ENCODE measurements around the gene MED19. TPM values are rescaled to one million over a fixed set of nuclear protein-coding genes. Genes with fewer than 3 reads are reported as not detected.
"Not testable (repeated sequence)": the region's sequence is repeated elsewhere in the genome, so short reads cannot be mapped to it uniquely, and the experiment has no call there.

The MED19 gene
- total RNA-seq, 4 donors from 2014 or later: 6.2 to 22.1 (median 12.0) TPM

DNA sequence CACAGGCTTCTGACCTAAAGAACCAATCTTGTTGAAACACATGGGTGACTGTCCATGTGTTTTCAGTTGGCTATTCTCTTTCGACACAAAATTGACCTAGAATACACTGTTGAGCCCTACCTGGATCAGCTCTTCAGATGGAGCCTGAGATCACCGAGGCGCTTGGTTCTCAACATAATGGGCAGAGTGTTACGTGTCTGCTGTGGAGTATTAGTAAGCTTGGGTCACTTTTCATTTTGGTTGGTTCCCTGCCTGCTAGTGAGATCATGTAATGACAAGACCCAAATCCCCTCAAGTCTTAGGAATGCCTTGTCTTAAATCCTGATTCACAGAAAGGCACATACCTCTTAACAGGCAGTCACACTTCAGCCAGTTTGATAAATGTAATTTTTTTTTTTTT is 8.7 kb downstream of the MED19 start:
- intact Hi-C loops (cut with DNase I; ENCODE audit: low total_unique reads): no loop called here
- in situ Hi-C loops (cut with MboI; ENCODE audit: low pct_ligation_motif_present in 1 of 4, low pct_unique_long_range_greater_than_20kb in 1 of 4, low sequenced_read_pairs in 3 of 4): no loop called here
- Histone ChIP-seq H3K27me3 (no peaks in the 10 kb centered on the region), H3K9me3 (no peaks in the 10 kb centered on the region), H3K27ac (no peak overlapping the region), H3K4me3 (no peak overlapping the region), H3K4me1 (no peaks in the 10 kb centered on the region), H3K36me3 (peaks cover 0 to 45% (median 18%) of the 10 kb centered on the region in 4 donors)
- no peak for DNase-seq
- TF ChIP-seq POLR2A (IDR thresholded peaks at IDR 0.05): no peak
- TF ChIP-seq POLR2AphosphoS5 (IDR thresholded peaks at IDR 0.05): no peak
- 95% methylated on average over 4 of the region's 4 CpGs; no CpG with 5 or more reads in 1 of the 2 donors for WGBS, 2 donors (ENCODE audit: low coverage in 1 of 2)

DNA sequence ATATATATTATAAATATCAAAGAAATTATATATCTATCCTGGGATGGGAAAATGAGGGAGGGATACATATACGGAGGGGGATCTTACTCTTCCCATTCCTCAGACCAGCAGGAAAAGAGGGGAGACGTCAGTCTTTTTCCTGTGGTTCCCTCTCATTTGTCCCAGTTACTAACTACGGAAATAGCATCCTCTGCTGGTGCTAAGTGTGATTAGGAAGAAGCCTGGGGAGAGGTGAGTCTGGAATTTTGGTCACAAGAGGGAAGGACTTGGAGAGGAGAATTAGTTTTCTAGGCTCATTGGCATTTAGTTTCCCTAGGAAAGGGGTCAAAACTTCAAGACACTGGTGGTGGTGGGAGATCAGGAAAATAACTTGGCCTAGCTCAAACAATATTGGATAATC is 11.6 kb downstream of the MED19 start:
- DNase-seq: no peak
- intact Hi-C loops (cut with DNase I; ENCODE audit: low total_unique reads) (no loop called here), in situ Hi-C loops (cut with MboI; ENCODE audit: low pct_ligation_motif_present in 1 of 4, low pct_unique_long_range_greater_than_20kb in 1 of 4, low sequenced_read_pairs in 3 of 4) (no loop called here)
- H3K27me3 ChIP-seq: no peaks in the 10 kb centered on the region
- no peaks in the 10 kb centered on the region for H3K4me1 ChIP-seq
- no peak overlapping the region for H3K27ac ChIP-seq
- H3K36me3 ChIP-seq: peaks cover 0 to 65% (median 28%) of the 10 kb centered on the region in 4 donors
- no peaks in the 10 kb centered on the region for H3K9me3 ChIP-seq
- no peak overlapping the region for H3K4me3 ChIP-seq
- whole genome bisulfite sequencing, 2 donors (ENCODE audit: low coverage in 1 of 2): 77 to 82% methylated on average over 3 of the region's 3 CpGs
- TF ChIP-seq POLR2A (IDR thresholded peaks at IDR 0.05) (no peak), POLR2AphosphoS5 (IDR thresholded peaks at IDR 0.05) (no peak)

DNA sequence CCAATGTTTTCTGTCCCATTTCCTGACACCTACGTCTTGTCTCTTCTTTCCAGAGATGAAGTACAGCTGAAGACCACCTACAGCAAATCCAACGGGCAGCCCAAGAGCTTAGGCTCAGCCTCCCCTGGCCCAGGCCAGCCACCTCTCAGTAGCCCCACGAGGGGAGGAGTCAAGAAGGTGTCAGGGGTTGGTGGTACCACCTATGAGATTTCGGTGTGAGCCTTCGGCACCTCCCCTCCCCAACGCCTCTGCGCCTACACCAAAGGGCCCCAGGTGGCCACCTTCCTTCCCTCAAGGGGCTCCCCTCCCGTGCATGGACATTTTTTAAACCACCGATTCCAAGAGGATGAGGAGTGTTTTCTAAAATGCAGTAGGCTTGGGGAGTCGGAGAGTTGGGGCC is 12.2 kb downstream of the MED19 start:
- no peak for TF ChIP-seq POLR2AphosphoS5 (IDR thresholded peaks at IDR 0.05)
- TF ChIP-seq, protein P1, sequence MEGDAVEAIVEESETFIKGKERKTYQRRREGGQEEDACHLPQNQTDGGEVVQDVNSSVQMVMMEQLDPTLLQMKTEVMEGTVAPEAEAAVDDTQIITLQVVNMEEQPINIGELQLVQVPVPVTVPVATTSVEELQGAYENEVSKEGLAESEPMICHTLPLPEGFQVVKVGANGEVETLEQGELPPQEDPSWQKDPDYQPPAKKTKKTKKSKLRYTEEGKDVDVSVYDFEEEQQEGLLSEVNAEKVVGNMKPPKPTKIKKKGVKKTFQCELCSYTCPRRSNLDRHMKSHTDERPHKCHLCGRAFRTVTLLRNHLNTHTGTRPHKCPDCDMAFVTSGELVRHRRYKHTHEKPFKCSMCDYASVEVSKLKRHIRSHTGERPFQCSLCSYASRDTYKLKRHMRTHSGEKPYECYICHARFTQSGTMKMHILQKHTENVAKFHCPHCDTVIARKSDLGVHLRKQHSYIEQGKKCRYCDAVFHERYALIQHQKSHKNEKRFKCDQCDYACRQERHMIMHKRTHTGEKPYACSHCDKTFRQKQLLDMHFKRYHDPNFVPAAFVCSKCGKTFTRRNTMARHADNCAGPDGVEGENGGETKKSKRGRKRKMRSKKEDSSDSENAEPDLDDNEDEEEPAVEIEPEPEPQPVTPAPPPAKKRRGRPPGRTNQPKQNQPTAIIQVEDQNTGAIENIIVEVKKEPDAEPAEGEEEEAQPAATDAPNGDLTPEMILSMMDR (IDR thresholded peaks at IDR 0.05): no peak
- no peak for TF ChIP-seq POLR2A (IDR thresholded peaks at IDR 0.05)
- no peak for TF ChIP-seq EP300 (IDR thresholded peaks at IDR 0.05; ENCODE audit: low read depth)
- 86 to 91% methylated on average over 8 to 10 of the region's 10 CpGs for WGBS, 2 donors (ENCODE audit: low coverage in 1 of 2)
- H3K4me1 ChIP-seq: no peaks in the 10 kb centered on the region
- peaks cover 0 to 70% (median 31%) of the 10 kb centered on the region in 4 donors for H3K36me3 ChIP-seq
- H3K27ac ChIP-seq: no peak overlapping the region
- H3K9me3 ChIP-seq: no peaks in the 10 kb centered on the region
- intact Hi-C loops (cut with DNase I; ENCODE audit: low total_unique reads) (no loop called here), in situ Hi-C loops (cut with MboI; ENCODE audit: low pct_ligation_motif_present in 1 of 4, low pct_unique_long_range_greater_than_20kb in 1 of 4, low sequenced_read_pairs in 3 of 4) (loop anchor here in 1 of 4 donors (25.0 kb wide), 1 partner anchor 112 kb away; no protein-coding TSS in a partner anchor)
- no peak for DNase-seq
- H3K27me3 ChIP-seq: no peaks in the 10 kb centered on the region
- no peak overlapping the region for H3K4me3 ChIP-seq

DNA sequence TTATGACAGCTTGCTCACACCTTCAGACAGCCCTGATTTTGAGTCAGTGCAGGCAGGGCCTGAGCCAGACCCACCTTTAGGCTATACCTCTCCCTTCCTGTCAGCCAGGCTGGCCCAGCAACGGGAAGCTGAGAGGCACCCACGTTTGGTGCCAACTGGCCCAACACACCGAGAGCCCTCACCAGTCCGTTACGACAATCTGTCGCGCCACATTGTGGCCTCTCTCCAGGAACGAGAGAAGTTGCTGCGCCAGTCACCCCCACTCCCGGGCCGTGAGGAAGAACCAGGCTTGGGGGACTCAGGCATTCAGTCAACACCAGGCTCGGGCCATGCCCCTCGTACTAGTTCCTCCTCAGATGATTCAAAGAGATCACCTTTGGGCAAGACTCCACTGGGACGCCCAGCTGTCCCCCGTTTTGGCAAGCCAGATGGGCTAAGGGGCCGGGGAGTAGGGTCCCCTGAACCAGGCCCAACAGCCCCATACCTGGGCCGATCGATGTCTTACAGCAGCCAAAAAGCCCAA is 13.1 kb downstream of the MED19 start:
- in situ Hi-C loops (cut with MboI; ENCODE audit: low pct_ligation_motif_present in 1 of 4, low pct_unique_long_range_greater_than_20kb in 1 of 4, low sequenced_read_pairs in 3 of 4): loop anchor here in 1 of 4 donors (25.0 kb wide), 1 partner anchor 113 kb away; no protein-coding TSS in a partner anchor
- TF ChIP-seq POLR2A (IDR thresholded peaks at IDR 0.05): no peak
- no peak for TF ChIP-seq POLR2AphosphoS5 (IDR thresholded peaks at IDR 0.05)
- no peak for TF ChIP-seq EP300 (IDR thresholded peaks at IDR 0.05; ENCODE audit: low read depth)
- TF ChIP-seq, protein P1 (IDR thresholded peaks at IDR 0.05): no peak
- WGBS, 2 donors (ENCODE audit: low coverage in 1 of 2): 83% methylated on average over 15 of the region's 18 CpGs; no CpG with 5 or more reads in 1 of the 2 donors

DNA sequence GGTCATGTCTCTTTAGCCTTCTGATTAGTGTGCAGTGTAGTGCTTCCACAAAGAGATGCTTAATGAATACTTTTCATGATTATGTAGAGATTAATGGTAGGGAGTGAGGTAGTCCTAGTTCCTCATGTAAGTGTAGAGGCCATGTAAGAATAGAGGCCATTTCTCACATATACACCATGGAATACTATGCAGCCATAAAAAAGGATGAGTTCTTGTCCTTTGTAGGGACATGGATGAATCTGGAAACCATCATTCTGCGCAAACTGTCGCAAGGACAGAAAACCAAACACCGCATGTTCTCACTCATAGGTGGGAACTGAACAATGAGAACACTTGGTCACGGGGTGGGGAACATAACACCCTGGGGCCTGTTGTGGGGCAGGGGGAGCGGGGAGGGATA is 21.5 kb downstream of the MED19 start:
- H3K36me3 ChIP-seq: peaks cover 0 to 94% (median 46%) of the 10 kb centered on the region in 4 donors
- H3K27ac ChIP-seq; H3K27me3 ChIP-seq; intact Hi-C loops (cut with DNase I; ENCODE audit: low total_unique reads); DNase-seq; H3K4me1 ChIP-seq; H3K9me3 ChIP-seq; H3K4me3 ChIP-seq: not testable (repeated sequence)
- 96 to 98% methylated on average over 5 of the region's 5 CpGs for WGBS, 2 donors (ENCODE audit: low coverage in 1 of 2)
- in situ Hi-C loops (cut with MboI; ENCODE audit: low pct_ligation_motif_present in 1 of 4, low pct_unique_long_range_greater_than_20kb in 1 of 4, low sequenced_read_pairs in 3 of 4): loop anchor here in 1 of 4 donors (25.0 kb wide), 1 partner anchor 122 kb away; no protein-coding TSS in a partner anchor

More for the DNA sequence above, 13.1 kb downstream of the MED19 start:
- DNase-seq: no peak
- H3K27ac ChIP-seq: no peak overlapping the region
- H3K36me3 ChIP-seq: peaks cover 0 to 70% (median 33%) of the 10 kb centered on the region in 4 donors
- no peaks in the 10 kb centered on the region for H3K9me3 ChIP-seq
- H3K4me3 ChIP-seq: no peak overlapping the region
- no peaks in the 10 kb centered on the region for H3K27me3 ChIP-seq
- H3K4me1 ChIP-seq: no peaks in the 10 kb centered on the region
- intact Hi-C loops (cut with DNase I; ENCODE audit: low total_unique reads): no loop called here

Data from transverse colon (tissue), 4 donors.